ENCODE data around the gene FRMPD4.
A peak's percentile ranks its signal among the peaks of the same experiment; 100 is the strongest.

Gene FRMPD4

DNA sequence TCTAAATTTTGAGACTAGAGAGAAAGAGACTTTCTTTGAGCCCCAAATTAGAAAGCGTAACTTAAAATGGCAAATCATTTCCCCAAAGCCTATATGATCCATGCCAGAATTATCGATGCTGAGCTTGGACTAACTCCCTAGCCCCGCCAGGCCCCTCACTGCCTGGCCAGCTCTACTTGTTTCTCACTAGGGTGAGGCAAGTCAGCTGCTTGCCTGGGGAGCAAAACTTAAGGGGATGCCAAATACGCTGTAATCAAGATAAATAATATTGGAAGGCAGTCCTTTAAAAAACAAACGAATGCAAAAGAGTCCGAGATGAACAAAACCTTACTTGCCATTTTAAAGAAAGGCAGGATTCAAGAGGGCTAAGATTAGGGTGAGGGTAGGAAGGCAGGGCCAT, 236.0 kb downstream of the FRMPD4 start:
- FAIRE-seq = no peak

DNA sequence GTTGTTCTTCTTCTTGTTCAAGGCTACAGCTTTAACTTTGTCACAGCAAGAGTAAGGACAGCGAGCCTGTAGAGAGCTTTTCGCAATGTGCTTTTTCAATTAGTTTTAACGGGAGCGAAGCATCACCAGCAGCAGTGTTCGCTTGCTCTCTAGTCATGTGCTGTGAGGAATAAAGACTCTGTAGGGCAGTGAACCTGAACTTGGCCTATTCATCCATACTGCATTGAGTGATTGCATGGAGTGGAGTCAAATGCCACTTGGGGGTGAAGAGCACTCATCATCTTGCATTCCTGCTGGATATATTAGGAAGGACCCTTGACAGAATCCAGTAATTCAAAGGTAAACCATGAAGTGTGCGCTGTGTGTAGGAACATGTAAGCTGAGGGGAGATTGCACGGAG, 240.0 kb downstream of the FRMPD4 start:
- no peak for FAIRE-seq

DNA sequence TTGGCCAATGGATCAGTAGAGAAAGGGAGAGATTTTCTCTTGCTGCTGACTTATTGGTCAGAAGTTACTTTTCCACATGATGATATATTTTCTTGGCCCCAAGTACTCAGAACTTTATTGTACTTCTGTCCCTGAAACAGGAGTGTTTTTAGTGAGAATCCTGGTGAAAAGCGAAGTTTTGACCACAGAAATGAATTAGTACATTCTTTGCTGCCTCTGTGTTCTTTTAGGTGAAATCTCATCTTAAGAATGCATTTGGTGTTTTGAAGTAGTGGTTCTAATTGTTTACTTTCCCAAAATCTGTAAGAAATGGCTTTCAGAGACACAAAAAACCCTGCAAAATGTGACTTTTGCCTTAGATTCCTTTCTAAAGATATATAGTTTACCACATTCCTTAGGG, 240.4 kb downstream of the FRMPD4 start:
- no peak for FAIRE-seq

DNA sequence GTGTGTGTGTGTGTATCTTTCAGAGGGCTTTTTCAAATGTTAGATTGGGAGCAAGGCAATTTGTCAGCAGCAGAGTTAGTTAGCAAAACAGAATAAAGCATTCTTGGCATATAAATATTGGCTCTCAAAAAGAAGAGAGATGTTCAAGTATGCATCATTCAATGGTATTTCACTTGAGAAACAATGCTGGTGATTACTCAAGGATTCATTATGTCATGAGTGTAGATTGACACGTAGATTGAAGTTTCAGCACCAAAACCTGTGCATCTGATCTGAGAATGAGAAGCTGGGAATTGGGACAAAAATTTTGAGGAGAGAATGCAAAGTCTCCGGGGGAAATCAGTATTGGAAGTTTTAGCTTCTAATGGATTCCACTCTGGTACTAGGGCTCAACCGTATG, 241.4 kb downstream of the FRMPD4 start:
- no peak for FAIRE-seq

DNA sequence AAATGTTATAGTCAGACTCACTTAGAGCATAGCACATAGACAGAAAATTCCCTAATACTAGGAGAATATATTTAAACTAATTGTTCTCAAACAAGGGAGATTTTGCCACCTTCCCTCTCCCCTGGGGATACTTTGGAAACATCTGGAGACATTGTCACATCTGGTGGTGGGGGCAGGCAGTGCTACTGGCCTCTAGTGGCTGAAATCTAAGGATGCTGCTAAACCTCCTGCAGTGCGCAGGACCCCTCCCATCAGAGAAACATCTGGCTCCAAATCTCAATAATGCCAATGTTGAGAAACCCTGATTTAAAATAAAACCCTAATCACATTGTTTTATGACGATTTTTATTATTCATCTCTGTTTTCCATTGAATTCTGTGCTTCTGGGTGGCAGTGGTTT, 244.9 kb downstream of the FRMPD4 start:
- FAIRE-seq = no peak

DNA sequence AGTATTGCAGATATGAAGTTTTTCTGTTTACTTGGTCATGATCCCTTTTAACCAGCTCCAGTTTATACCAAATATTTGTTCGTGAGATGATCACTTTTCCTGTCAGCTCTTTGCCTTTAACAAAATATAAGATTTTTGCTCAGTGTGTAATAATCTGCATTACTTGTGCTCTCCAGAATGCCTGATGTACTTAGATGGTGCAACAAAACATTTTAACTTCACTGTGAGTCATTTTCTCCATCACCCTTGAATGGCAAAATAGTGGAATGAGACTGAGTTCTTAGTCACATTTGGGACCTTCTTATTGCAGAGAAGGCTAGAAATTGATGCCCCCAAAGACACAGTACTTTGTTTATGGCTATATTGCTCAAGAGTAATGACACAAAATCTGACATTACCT, 252.0 kb downstream of the FRMPD4 start:
- no peak for FAIRE-seq

DNA sequence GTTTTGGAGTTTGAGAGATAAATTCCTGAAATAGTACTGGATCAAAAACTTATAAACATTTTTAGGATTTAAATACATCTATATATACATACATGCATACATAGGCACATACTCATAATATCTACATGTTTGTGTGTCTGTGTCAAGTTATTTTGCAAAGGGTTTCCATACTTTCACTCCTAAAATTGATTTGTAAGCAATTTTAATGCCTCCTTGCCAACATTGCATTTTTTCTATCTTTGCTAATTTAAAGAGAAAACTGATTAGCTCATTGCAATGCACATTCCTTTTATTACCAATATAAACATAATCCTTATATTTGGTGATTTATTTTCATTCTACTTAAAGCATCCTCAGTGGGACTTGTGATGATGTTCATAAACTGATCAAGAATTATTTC, 258.3 kb downstream of the FRMPD4 start:
- no peak for FAIRE-seq

DNA sequence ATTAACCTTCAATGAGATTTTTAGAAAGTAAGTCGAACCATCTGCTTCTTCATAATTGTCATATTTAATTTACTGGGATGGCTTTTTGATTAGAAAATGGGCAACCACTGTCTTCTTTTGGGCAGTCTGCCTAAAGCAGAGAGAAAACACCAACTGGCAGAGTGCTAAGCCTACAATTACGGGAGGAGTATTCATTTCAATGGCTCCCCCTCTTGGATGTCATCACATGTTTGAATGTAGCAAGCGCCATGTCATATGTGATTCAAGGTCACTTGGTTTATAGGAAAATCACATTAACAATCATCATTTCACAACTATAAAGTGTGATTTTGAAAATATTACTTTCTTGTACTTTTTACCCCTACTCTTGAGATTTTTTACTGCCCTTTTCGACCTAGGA, 261.9 kb downstream of the FRMPD4 start:
- FAIRE-seq = no peak

DNA sequence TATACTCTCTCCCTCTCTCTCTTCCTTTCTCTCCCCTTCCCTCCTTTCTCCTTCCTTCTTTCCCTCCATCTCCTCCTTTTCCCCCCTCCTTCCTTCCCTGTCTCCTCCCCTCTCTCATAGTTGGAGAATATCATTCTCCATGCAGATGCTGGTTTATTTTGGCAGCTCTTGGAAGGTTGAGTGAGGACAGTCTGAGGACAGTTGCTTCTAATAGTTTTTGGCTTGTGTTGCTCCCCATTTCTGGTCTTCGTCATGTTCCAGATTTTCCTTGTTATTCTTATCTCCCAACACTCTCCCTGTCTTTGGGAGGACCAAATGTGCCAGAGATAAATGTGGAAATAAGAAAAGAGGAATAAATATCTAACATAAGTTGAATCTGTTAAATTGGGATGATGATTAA, 263.0 kb downstream of the FRMPD4 start:
- FAIRE-seq = no peak

DNA sequence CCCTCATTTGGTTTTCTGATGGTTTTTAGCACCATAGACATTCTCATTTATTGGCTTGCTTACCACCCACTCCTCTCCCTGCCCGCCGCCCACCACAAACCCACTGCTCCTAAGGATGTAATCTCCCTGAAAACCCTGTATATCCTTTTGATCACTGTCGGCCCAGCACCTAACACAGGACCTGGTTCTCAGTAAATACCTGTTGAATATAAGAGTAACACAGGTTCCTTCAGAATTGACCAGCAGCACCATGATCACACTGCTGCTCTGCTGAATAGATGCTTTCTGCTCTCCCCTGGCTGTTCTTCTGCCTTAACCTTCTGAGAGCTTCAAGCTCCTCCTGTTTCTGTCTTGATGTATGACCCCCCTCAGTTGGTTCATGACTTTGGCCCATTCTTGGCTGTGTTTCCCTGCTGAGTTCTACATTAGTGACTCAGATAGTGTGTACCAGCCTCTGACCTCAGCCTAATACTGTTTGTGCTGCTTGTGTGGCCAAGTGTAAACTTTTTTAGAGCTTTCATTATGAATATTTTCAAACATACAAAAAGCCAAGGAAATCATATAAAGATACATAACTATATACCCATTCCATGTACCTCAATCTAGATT, 265.3 kb downstream of the FRMPD4 start:
- no peak for FAIRE-seq

DNA sequence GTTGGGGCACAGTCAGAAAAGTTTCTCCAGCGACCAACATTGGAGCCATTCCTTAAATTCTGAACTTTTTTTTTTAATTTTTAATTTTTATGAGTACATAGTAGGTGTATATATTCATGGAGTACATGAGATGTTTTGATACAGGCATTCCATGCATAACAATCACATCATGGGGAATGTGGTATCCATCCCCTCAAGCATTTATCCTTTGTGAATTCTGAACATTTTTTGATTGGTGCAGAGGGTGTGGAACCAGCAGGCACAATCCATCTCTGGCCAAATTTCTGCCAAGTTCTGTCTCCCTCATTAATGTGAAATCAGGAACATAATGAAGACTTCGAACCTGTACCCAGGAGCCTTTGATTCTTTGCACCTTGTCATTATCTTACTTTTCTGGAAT, 267.0 kb downstream of the FRMPD4 start:
- FAIRE-seq = no peak

DNA sequence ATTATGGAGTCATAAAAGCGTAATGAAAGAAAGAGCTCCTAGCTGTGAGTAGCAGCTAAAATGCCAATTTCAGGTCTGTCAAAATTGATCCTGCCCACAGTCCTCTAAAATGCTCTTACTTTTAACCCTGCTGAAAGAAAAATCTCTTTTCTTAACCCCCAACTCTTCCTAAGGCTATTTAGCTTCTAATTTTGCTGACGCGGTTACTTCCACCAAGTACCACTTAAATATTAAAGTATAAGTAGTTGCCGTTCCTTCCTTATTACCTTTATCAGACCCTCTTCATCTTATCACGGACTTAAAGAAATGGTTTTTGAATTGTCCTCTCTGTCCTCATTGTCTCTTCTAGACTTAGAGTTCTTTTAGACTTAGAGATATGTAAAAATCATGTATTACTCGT, 272.2 kb downstream of the FRMPD4 start:
- no peak for FAIRE-seq

DNA sequence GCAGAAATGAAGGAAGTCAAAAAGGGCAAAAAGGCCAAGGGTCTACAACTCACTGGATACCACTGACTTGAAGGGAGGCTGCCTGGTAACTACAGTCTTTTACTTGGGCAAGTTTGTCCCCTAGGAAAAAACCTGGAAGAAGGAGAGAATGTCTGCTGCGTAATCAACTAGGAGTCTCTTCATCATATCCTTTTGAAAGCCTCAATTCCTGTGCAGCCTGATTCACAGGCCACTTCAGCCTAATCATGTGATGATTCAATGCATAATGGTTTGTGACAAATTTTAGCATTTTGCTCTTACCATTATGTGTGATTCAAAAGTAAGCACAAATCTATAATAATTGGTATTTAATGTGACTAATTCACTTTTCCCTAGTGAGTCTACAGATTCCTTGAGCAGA, 273.6 kb downstream of the FRMPD4 start:
- no peak for FAIRE-seq

DNA sequence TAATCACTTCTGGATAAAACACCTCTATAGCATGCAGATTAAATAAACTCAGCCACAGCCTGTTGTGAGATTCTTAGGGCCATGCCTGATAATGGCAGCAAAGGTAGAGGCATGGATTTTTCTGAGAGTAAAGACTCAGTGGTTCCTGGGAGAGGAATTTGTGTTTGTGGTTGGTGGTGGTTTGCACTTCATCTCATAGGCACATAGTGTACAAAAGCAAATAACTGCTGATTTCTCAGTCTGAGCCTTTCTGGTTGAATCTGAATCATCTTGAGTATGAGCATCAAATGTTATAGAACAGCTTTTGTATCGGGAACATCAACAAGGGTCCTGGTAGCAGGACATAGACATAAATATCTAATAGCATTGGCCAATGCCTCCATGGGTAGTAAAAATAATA, 274.3 kb downstream of the FRMPD4 start:
- no peak for FAIRE-seq

DNA sequence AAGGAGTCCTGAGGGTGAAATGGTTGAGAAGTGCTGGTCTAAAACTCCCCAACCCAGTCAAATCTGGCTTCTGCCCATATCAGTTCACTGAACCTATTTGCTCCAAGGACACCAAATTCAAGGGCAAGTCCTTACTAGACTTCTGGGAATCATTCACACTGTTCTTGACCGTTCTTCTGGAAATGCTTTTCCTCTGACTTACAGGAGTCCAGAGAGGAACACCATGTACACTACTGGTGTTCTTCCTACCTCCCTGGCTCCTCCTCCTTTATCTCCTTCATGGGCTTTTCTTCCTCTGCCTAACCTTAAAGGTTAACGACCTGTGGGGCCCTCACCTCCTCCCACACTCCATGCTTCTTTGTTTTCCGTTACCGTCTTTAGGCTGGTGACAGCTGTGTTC, 281.3 kb downstream of the FRMPD4 start:
- no peak for FAIRE-seq

DNA sequence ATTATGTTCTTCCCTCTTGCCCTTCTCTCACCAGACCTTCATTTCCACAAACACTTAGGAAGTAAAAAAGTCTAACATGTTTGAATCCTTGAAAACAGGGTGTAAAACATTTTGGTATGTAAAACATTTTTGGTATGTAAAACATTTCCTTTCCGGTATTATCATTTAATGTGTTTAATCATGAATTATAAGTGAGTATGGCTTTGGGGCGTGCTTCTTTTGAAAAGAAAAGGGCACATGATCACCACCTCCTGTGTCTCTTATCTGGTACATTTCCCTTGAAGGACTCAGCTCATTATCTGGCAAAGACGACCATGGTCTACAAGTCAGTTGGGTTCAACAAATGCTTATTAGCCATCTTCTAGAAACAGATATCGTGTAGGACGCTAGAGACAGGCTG, 283.6 kb downstream of the FRMPD4 start:
- FAIRE-seq = no peak

DNA sequence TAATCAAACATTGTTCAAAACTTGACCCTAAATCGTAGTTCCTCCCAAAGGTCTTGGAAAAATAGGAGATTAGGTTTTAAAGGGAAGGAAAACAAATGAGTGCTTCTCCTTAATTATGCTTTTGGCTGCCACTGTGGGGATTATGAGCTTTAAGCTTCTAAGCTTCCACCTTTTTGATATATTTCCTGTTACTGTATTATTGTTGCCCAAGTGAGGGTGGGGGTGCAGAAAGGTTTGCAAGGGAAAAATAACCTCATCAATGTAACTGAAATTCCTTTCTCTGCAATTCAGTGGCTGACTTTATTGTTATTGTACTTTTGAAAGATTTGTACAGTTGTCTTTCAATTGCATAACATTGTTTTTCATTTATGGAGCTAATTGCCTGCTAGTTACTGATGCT, 285.1 kb downstream of the FRMPD4 start:
- FAIRE-seq = no peak

DNA sequence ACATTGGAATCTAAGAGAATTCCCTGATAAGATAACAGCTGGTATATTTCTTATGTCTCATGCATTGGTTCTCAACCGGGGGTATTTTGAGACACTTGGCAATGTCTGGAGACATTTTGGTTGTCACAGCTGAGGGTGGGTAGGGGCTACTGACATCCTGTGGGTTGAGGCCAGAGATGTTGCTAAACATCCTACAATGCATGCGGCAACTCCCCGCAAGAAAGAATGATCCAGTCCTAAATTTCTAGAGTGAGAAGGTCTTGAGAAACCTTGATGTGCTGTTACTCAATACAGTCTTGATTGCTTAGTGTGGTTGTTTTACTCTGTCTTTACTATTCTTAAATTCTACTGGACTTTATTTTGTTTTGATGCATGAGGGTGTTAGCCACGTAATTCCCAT, 287.2 kb downstream of the FRMPD4 start:
- no peak for FAIRE-seq

DNA sequence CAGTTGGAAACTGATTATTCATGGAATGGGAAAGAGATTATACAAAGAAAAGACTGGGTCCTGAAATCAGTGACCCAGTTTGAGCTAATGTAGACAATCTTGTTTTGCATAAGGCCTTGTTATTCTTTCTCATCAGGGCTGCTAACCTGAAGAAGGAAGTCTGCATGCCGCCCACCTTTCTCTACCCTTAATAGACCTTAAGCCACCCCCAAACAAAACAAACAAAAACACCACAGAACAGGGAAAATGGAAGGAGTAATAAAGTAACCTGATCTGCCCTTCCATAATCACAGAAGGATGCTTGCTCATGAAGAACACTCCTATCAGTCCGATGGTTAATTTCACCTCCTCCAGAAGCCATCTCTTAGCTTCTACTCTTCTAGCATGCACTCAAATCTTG, 288.1 kb downstream of the FRMPD4 start:
- no peak for FAIRE-seq

DNA sequence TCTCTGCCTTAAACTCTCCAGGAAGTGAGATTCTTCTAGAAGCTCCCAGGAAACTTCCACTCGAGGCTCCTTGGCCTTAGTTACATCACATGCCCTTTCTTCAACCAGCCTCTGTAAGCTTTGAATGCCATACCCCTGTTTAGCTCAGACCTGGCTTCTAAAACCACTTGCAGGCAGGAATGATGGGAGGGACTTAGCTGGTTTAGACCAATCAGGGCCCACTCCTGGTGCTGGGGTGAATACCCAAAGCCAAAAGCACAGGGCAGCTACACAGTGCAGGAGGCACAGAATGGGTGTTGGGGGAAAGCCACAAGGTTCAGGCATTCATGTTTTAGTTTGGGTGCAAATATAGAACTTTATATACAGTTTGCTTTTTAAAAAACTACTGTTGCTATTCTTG, 296.2 kb downstream of the FRMPD4 start:
- no peak for FAIRE-seq

DNA sequence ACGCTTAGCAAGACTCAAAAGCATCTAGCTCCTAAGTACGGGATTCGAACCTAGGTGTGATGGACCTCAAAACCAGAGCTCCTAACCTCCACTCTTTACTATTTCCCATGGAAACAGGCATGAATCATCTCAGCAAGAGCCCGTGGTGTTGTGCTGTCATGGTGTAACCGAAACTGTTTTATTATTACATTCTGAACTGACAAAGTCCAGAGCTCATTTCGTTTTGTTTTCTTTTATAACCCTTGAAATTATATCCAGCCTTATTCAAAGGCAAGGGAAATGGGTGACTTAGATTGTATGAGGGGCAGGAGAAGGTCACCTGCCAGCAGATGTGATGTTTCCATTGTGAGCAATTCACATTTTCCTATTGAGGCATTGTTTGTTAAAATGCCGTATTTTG, 301.1 kb downstream of the FRMPD4 start:
- peak; percentile 66 for FAIRE-seq

DNA sequence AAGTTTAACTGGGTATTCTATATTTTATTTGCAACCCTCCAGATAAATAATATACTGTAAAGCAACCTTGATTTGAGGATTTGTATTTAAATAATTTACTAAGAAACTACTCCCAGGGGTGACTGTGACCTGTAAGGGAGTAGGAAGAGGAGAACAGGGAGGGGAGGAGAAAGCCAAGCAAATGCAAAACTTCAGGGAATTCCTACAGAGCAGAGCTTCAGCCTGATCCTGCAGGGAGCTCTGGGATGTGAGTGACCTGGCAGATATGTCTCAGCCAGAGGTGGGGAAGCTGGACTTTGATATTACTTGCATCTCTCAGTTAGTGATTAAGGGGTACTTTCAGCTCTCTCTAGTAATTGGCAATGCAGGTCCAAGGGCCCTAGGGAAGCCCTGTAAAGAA, 302.0 kb downstream of the FRMPD4 start:
- no peak for FAIRE-seq

DNA sequence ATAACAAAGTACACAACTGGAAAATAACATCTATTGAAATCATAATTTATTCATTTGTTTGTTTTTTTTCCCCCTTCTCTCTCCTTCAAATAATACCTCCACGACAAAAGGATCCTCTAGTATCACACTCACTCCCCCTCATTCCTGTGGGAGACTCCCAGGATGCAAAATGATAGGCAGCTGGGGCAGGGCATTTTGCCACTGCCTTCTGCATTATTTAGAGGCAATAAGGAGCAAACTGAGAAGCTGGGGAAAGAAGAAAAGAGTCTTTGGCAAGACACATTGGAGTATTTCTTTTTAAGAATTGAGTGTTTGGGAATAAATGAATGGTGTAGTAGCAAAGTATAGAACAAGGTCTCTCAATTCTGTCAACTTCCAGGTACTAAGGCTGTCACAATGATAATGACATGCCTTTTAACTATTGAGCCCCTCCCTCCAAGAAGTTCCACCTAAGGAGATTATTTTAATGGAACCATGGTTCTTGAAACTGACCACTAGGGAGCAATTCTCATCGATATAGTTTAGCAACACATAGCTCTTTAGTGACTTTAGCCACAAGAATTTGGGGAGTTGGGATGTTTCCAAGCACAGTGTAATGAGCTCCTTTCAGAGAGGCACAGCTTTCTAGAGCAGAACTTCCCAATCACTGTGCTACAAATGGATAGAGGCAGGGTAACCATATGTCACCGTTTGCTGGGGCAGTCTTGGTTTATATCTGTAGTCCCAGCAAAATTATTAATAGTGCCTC, 303.3 kb downstream of the FRMPD4 start:
- FAIRE-seq = no peak

DNA sequence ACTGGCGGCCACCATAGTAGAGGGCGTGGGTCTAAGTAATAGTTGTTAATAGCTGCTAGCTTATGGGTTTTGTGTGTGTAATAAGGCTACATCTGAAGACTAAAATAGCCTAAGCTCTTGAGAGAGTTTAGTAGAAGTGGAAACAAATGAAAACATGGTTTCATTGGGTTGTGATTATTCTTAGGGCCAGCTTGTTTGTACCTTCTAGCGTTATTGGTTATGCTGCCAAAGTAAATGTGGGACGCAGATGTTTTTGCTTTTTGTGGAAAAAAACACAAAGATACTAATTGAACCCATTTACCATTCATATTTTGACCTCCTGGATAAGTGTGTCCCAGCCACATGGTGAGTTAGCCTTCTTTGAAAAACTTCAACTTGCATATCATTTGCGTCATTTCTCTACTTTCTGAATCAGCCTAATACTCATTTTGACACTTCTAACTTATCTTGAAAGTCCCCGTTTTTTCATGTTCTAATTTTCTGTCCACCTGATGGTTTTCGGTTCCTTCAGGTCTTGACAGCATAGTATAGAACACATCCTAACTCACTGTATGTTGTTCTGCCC, 305.3 kb downstream of the FRMPD4 start:
- FAIRE-seq = no peak

All from endometrium (tissue), 2 donors.